ENCODE data around the gene PIK3CA.
A peak's percentile ranks its signal among the peaks of the same experiment; 100 is the strongest.

- TF ChIP-seq POLR2AphosphoS5 (IDR thresholded peaks at IDR 0.05; ENCODE audit: insufficient read depth, low read depth, low read length) = peak; percentile 62
- no peak for TF ChIP-seq CTCF (IDR thresholded peaks at IDR 0.05; ENCODE audit: extremely low read depth in 1 of 2, insufficient read depth in 1 of 2, low read depth in 1 of 2, low read length in 2 of 2)
Measured at GRCh38 chr3:179260949-179261765, 113.0 kb downstream of the PIK3CA start.

Measured in endothelial cell of umbilical vein (primary cell).